Measurements from ENCODE around the gene FAM131B. TPM values are rescaled to one million over a fixed set of nuclear protein-coding genes. Genes with fewer than 3 reads are reported as not detected.

FAM131B gene
- total and polyA plus RNA-seq, 2 of the 13 experiments (the other 11 are each of a cell fraction or from before 2014, with no cell fraction given), result 0.07 TPM; not detected in 1

DNA sequence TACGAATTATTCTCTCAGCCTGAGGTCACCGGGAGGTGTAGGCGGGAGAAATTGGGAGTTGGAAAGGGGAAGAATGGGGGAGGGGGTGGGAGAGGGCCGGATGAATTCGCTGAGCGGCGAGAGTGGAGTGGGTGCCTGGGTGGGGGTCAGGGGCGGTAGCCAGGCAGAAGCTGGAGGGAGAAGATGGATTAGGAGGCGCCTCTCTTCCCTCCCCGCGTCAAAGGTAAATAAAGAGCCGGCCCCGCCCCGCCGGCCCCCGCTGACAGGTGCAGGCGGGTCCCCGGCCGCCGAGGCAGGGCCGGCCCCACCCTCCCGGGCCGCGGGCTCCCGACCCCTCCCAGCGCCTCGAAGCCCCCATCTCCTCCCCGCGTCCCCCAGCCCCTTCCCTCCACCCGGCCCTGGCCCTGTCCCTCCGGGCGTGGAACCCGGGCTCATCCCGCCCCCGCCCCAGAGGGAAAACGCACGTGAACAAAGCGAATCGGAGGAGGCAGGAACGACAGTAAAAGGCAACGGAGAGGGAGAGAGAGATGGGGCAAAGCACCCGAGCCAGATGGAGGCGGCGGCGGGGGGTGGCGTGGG is 872 bp downstream of the FAM131B start:
- Histone ChIP-seq H3K4me2 (ENCODE audit: low read depth, low read length) (no peak overlapping the region), H3K4me3 (replicated peaks in 1 of 3; ENCODE audit: insufficient read depth in 1 of 3, low read depth in 2 of 3, low read length in 3 of 3) (no peak overlapping the region)
- POLR2A ChIA-PET, result no interaction called here

DNA sequence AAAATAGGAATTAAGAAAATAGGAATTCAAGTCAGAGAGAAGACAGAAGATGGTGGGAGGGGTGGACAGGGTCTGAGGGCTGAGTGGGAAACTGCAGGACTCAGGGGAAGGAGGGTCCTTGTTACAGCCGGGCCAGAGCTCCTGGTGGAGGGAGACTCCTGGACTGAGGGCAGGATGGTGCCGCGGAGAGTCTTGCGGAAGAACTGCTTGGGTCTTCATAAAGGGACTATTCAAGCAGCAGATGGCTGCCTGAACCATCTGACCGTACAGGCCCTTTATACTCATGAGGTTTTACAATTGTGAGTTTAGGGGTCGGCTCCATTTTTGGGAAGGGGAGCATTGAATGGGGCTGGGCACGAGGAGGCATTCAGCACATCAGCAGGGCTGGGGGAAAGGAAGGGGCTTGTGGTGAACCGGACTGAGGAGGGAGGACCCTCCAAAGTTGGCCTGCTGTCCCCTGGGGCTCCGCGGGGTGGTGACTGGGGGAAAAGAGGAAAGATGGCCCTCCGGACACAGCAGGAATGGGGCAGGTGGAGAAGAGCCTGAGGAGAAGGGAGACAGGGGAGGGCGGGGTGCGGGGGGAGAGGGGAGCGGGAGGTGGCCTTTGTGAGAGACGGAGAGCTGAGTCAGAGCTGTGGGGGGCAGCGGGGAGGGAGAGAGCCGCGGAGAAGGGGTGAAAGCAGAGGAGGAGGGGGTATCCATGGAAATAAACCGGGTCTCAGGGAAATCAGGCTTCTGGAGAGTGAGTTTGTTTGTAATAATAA is 1.5 kb downstream of the FAM131B start:
- Histone ChIP-seq H3K36me3 (replicated peaks in 1 of 2; ENCODE audit: control insufficient read depth in 1 of 2, insufficient read depth in 2 of 2, low read length in 2 of 2) (no peaks in the 10 kb centered on the region), H3K9ac (ENCODE audit: insufficient read depth, low read depth, low read length) (no peak overlapping the region), H3K9me3 (ENCODE audit: low read length) (no peaks in the 10 kb centered on the region), H3K4me3 (replicated peaks in 1 of 3; ENCODE audit: insufficient read depth in 1 of 3, low read depth in 2 of 3, low read length in 3 of 3) (no peak overlapping the region), H2AFZ (ENCODE audit: low read length) (no peak overlapping the region), H3K4me2 (ENCODE audit: low read depth, low read length) (no peak overlapping the region), H3K27ac (ENCODE audit: extremely low read length, insufficient read depth, low read length) (no peak overlapping the region), H3K27me3 (ENCODE audit: control insufficient read depth in 1 of 2, insufficient read depth in 2 of 2, low read length in 2 of 2) (peaks cover 7 to 76% of the 10 kb centered on the region in 2 experiments), H4K20me1 (ENCODE audit: insufficient read depth, low read length) (no peaks in the 10 kb centered on the region), H3K4me1 (ENCODE audit: insufficient read depth, low read length) (no peaks in the 10 kb centered on the region), H3K79me2 (ENCODE audit: insufficient read depth, low read length) (no peaks in the 10 kb centered on the region)
- BruUV-seq (replicated peaks), result no TSS peak
- FAIRE-seq (no peak), DNase-seq (ENCODE audit: low spot score) (no peak), ATAC-seq (peak; percentile 36; the same call in 2 of the 3 replicates)
- ChIA-PET CTCF (ENCODE audit: low intra/inter-chr PET ratio, low total read pairs) (no interaction called here), POLR2A (no interaction called here)
- in situ Hi-C loops (cut with HindIII; ENCODE audit: extremely low pct_ligation_motif_present, low pct_unique_long_range_greater_than_20kb) (no loop called here), intact Hi-C loops (cut with micrococcal nuclease; ENCODE audit: unreplicated experiment) (no loop called here)
- TF ChIP-seq ZNF274 (CRISPR knock-in tag; IDR thresholded peaks at IDR 0.05) (no peak), MTF2 (CRISPR knock-in tag; IDR thresholded peaks at IDR 0.05; ENCODE audit: borderline replicate concordance) (0 out of 2 replicates have a peak, but pooled peaks have one; percentile 20)
- WGBS (ENCODE audit: low lambda C conversion rate), result 22% methylated on average over 19 of the region's 19 CpGs

More for the DNA sequence above, 872 bp downstream of the FAM131B start:
- no peaks in the 10 kb centered on the region for H3K4me1 ChIP-seq (ENCODE audit: insufficient read depth, low read length)
- in situ Hi-C loops (cut with HindIII; ENCODE audit: extremely low pct_ligation_motif_present, low pct_unique_long_range_greater_than_20kb), result no loop called here
- CTCF ChIA-PET (ENCODE audit: low intra/inter-chr PET ratio, low total read pairs), result no interaction called here
- no peak overlapping the region for H2AFZ ChIP-seq (ENCODE audit: low read length)
- DNase-seq (ENCODE audit: low spot score) (no peak), FAIRE-seq (no peak), ATAC-seq (no peak)
- 24% methylated on average over 23 of the region's 46 CpGs for WGBS (ENCODE audit: low lambda C conversion rate)
- H3K36me3 ChIP-seq (replicated peaks in 1 of 2; ENCODE audit: control insufficient read depth in 1 of 2, insufficient read depth in 2 of 2, low read length in 2 of 2), result no peaks in the 10 kb centered on the region
- no TSS peak for BruUV-seq (replicated peaks)
- H3K27ac ChIP-seq (ENCODE audit: extremely low read length, insufficient read depth, low read length), result no peak overlapping the region
- peaks cover 7 to 75% of the 10 kb centered on the region in 2 experiments for H3K27me3 ChIP-seq (ENCODE audit: control insufficient read depth in 1 of 2, insufficient read depth in 2 of 2, low read length in 2 of 2)
- no peaks in the 10 kb centered on the region for H3K79me2 ChIP-seq (ENCODE audit: insufficient read depth, low read length)
- H3K9me3 ChIP-seq (ENCODE audit: low read length), result no peaks in the 10 kb centered on the region
- H3K9ac ChIP-seq (ENCODE audit: insufficient read depth, low read depth, low read length), result no peak overlapping the region
- H4K20me1 ChIP-seq (ENCODE audit: insufficient read depth, low read length), result no peaks in the 10 kb centered on the region
- TF ChIP-seq TEAD3 (CRISPR knock-in tag; optimal IDR thresholded peaks at IDR 0.05; ENCODE audit: borderline replicate concordance), result no peak
- no peak for TF ChIP-seq GABPB1 (CRISPR knock-in tag; IDR thresholded peaks at IDR 0.05)
- no peak for TF ChIP-seq SP140L (CRISPR knock-in tag; IDR thresholded peaks at IDR 0.05; ENCODE audit: borderline replicate concordance)
- TF ChIP-seq, protein P1, sequence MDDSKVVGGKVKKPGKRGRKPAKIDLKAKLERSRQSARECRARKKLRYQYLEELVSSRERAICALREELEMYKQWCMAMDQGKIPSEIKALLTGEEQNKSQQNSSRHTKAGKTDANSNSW (CRISPR knock-in tag; IDR thresholded peaks at IDR 0.05; ENCODE audit: borderline replicate concordance), result no peak
- intact Hi-C loops (cut with micrococcal nuclease; ENCODE audit: unreplicated experiment), result no loop called here

All from HepG2 (cell line).